GM12865 (cell line): ENCODE measurements around the gene ANGEL2.
A peak's percentile ranks its signal among the peaks of the same experiment; 100 is the strongest.
"Not testable (repeated sequence)": the region's sequence is repeated elsewhere in the genome, so short reads cannot be mapped to it uniquely, and the experiment has no call there.

Experiments used
- DNase-seq: peaks from one replicate; pipeline ENCODE4 v3.0.0; 2010; ENCODE audit warnings: low read depth
- H3K4me3 ChIP-seq: 2 replicates; pipeline ENCODE4 v1.5.1; 2011; ENCODE audit warnings: mild to moderate bottlenecking, low read depth, low read length, control low read depth
- TF ChIP-seq, protein P1 (sequence below): IDR thresholded peaks from 2 replicates; pipeline ENCODE4 v1.5.1; 2011; ENCODE audit warnings: low read length, control low read depth, low read depth, inconsistent platforms; ENCODE audit not compliant: insufficient read depth; ENCODE audit errors: missing control alignments

The ANGEL2 gene

DNA sequence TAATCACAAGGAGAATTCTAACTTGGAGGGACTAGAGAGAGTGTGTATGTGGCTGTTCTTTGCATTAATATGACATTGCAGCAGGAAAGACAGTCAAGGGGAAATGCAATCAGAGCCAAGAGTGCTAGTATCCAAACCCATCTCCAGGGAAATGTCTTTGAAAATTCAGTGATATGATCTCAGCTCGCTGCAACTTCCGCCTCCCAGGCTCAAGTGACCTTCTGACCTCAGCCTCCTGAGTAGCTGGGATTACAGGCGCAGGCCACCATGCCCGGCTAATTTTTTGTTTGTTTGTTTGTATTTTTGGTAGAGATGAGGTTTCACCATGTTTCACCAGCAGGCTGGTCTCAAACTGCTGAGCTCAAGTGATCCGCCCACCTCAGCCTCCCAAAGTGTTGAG lies 49.1 kb downstream of the ANGEL2 start:
- DNase-seq: no peak
- no peak overlapping the region for H3K4me3 ChIP-seq
- TF ChIP-seq, protein P1, sequence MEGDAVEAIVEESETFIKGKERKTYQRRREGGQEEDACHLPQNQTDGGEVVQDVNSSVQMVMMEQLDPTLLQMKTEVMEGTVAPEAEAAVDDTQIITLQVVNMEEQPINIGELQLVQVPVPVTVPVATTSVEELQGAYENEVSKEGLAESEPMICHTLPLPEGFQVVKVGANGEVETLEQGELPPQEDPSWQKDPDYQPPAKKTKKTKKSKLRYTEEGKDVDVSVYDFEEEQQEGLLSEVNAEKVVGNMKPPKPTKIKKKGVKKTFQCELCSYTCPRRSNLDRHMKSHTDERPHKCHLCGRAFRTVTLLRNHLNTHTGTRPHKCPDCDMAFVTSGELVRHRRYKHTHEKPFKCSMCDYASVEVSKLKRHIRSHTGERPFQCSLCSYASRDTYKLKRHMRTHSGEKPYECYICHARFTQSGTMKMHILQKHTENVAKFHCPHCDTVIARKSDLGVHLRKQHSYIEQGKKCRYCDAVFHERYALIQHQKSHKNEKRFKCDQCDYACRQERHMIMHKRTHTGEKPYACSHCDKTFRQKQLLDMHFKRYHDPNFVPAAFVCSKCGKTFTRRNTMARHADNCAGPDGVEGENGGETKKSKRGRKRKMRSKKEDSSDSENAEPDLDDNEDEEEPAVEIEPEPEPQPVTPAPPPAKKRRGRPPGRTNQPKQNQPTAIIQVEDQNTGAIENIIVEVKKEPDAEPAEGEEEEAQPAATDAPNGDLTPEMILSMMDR: no peak

DNA sequence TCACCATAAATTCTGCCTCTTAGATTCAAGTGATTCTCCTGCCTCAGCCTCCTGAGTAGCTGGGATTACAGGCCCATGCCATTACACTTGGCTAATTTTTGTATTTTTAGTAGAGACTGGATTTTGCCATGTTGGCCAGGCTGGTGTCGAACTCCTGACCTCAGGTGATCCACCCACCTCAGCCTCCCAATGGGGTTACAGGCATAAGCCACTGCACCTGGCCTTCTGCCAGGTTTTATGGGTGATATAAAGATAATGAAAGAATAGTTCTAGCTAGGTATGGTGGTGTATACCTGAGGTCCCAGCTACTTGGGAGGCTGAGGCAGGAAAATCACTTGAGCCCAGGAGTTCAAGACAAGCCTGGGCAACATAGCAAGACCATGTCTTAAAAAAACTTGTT lies 50.7 kb downstream of the ANGEL2 start:
- not testable (repeated sequence) for H3K4me3 ChIP-seq, DNase-seq

DNA sequence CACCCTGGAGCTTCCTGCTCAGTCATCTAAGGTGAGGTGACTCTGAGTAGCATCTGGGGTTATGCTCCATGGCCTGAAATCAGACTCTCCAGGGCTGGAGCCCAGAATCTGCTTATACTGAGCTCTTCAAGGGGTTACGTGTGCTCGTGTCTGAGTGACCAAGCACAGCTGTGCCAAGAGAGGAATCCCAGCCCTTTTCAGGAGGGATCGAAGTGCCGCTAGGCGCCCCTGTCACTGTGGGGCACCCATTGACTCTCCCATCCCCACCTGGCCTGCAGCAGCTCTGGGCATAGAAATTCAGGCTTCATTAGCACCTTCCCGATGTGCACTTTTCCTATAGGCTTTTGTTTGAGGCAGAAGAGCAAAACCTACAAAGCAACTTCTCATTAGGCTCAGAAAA lies 51.6 kb downstream of the ANGEL2 start:
- DNase-seq: no peak
- H3K4me3 ChIP-seq: no peak overlapping the region
- TF ChIP-seq, protein P1: no peak

GRCh38 chr1:212962509-212962908 lies 53.2 kb downstream of the ANGEL2 start:
- H3K4me3 ChIP-seq: no peak overlapping the region
- TF ChIP-seq, protein P1: no peak
- no peak for DNase-seq

GRCh38 chr1:212960932-212961331 lies 54.7 kb downstream of the ANGEL2 start:
- TF ChIP-seq, protein P1: no peak
- H3K4me3 ChIP-seq: no peak overlapping the region
- no peak for DNase-seq

DNA sequence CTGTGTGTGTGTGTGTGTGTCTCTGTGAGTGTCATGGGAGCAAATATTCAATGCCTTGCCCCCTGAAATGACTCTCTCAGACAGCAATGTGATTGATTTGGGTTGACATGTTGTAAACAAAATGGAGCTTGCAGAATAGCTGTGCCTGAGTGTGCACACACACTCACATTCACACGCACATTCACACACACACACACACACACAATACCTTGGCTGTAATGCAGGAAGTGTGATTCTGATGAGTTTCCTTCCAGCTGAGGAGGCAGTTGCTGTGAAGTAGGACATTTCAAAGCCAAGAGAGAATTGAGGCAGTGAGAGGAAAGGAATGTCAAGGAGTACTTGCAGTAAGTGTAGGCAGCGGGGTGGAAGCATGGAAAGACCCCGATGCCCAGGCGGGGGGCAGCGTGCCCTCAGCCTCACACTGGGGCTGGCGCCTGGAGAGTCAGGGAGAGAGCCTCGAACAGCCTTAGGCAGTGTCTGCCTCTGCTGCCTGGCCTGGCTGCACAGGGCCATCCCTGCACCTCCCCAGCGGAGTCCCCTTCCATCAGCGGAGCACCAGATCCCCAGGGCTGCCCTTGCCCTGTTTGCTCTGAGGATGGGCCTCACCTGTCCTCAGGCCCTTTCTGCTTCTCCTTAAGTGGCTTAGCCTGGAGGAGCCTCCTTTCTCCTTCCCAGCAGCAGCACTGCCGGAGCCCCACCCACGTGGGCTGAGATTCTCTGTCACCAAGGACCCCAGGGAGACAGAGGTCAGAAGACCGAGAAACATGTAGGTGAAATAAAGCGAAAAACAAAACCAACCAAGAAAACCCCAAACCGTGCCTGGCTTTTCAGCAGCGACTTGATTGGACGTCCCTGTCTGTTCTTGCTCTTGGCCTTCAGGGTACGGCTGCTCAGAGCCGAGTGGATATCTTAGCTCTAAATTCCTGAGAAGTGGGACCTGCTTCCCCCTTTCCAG lies 56.1 kb downstream of the ANGEL2 start:
- DNase-seq: peak; percentile 90
- H3K4me3 ChIP-seq: peak overlapping the region; percentile 63
- TF ChIP-seq, protein P1: no peak

DNA sequence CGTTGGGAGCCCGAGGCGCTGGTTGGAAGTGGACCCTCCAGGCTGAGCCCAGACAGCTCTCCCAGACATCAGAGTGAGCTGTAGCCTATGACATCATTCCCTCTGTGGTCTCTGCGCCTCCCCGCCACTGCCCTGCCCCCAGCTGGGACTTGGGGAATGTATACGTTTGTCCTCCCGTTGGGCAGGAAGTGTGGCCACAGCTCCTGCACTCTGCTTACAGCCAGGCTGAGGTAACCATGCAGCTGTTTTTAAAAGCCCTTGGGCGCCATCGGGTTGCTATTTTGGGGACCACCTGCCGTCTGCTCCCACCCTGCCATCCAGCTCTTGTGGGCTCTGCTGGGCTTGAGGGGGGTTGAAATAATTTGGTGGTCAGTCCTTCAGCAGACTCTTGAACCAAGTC lies 57.5 kb downstream of the ANGEL2 start:
- DNase-seq: peak; percentile 65
- peak overlapping the region; percentile 63 for H3K4me3 ChIP-seq
- TF ChIP-seq, protein P1: no peak
